AG08395 (cell line): ENCODE data around the gene CEP57L1.
"Not testable (repeated sequence)": the region's sequence is repeated elsewhere in the genome, so short reads cannot be mapped to it uniquely, and the experiment has no call there.

Experiments used
- DNase-seq: peaks from one replicate; pipeline ENCODE4 v3.0.0; 2012; ENCODE audit warnings: mixed read lengths, low spot score

Gene CEP57L1

DNA sequence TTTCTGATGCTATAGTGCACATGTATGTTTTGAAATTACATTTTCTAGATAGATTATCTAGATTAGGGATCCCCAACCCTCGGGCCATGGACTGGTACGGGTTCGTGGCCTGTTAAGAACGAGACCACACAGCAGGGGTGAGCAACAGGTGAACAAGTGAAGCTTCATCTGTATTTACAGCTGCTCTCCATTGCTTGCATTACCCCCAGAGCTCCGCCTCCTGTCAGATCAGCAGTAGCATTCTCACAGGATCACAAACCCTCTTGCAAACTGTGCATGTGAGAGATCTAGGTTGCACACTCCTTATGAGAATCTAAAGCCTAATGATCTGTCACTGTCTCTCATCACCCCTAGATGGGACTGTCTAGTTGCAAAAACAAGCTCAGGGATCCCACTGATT lies 10.4 kb downstream of the CEP57L1 start:
- no peak for DNase-seq

DNA sequence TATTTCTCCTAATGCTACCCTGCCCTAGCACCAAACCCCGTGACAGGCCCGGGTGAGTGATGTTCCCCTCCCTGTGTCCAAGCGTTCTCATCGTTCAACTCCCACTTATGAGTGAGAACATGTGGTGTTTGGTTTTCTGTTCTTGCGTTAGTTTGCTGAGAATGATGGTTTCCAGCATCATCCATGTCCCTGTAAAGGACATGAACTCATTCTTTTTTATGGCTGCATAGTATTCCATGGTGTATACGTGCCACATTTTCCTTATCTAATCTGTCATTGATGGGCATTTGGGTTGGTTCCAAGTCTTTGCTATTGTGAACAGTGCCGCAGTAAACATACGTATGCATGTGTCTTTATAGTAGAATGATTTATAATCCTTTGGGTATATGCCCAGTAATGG lies 14.4 kb downstream of the CEP57L1 start:
- DNase-seq, result not testable (repeated sequence)

DNA sequence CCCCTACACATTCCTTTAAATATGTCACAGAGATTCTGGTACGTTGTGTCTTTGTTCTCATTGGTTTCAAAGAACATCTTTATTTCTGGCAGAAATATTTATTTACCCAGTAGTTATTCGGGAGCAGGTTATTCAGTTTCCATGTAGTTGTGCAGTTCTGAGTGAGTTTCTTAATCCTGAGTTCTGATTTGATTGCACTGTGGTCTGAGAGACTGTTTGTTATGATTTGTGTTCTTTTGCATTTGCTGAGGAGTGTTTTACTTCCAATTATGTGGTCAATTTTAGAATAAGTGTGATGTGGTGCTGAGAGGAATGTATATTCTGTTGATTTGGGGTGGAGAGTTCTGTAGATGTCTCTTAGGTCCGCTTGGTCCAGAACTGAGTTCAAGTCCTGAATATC lies 17.4 kb downstream of the CEP57L1 start:
- not testable (repeated sequence) for DNase-seq

DNA sequence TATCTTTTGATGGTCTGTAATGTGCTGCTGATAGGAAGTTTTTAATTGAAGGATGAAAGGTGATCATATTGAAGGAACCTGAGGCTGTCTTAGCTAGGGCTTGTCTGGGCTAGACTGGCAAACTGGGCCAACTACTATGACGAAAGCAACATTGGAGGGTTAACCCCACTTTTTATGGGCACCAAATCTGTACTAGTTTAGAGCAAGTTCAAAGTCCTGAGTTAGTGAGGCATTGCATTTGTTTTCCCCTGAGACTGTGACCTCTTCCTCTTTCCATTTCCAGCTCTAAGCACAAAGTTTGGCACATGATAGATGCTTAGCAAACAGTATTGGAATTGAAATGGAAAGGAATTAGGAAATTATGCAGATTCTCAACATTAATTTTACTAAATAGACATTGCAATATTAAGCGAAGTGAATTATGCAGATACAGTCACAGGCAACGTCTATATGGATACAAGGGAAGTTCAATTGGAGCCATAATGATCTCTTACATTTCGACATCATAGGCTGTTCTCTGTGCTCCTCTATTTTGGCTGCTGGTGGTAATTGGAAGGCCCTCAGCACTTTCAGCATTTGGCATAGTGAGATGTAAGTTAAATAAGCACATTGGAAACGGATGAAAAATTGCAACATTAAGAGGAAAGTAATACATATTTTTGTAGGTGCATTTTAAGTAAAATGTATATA lies 22.2 kb downstream of the CEP57L1 start:
- DNase-seq, result no peak

DNA sequence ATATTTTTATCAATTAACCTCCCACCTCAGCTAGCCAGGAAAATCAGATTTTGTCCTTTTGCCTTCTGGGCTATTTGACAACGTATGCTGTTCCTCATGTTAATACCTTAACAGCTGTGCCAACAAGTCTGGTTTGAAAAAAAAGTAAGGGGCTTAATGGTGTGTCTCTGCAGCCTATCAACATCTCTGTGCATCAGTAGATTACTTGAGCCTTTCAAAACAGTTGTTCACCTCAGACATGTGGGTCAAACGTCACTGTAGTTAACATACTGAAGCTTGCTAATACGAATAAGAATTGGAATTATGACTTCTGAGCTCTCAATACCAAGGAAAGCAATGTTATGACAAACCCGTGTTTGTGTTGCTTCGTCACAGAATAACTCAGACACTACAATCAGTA lies 23.0 kb downstream of the CEP57L1 start:
- DNase-seq, result no peak

DNA sequence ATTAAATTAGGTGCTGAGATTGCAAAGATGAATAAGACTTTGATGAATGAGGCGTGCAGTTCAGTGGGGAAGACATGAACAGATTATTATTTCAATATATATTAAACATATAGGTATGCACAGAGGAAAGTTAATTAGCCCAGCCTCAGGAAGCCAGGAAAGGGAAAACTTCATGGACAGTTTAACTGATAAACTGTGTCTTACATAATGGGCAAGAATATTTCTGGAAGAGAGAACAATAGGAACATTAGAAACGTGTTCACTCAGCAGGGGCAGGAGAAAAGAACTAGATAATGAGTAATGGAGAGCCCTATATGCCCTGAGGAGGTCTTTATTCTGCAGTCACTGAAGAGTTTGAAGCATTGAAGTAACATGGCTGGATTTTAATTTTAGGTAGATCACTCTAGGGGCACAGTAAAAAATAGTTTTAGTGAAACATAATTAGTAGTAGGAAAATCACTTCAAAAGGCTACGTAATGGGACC lies 23.6 kb downstream of the CEP57L1 start:
- no peak for DNase-seq

DNA sequence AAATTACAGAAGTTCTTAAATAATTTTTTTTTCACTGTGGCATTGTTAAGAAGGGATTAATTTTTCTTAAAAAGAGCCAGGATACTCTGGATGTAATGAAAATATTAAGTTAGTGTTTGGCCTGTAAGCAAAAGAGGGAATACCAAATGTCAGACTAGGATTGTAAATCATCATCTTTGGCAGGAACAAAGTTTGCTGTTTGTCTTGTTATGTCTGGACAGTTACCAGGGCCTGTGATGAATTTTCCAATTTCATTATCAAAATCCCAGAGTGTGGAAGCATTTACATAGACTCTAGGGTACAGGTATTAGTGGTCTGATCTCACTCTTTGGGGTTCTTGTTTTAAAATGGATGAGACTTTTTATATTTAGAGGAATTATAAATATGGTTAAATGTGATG lies 26.1 kb downstream of the CEP57L1 start:
- DNase-seq, result no peak

DNA sequence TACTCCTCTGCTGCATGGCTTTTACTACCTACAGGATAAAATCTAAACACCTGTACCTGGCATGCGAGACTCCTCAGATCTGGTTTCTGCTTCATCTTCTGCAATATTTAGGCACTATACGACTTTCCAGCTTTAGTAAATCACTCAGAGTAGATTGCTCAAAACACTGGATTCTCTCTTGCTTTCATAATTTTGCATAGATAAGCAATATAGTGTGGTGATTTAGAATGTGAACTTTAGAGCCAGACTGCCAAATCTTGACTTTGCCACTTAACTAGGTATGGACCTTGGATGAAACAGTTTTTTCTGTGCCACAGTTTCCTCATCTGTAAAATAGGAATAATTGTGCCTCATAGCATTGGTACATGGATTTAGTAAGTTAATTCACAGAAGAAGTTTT lies 28.9 kb downstream of the CEP57L1 start:
- no peak for DNase-seq

DNA sequence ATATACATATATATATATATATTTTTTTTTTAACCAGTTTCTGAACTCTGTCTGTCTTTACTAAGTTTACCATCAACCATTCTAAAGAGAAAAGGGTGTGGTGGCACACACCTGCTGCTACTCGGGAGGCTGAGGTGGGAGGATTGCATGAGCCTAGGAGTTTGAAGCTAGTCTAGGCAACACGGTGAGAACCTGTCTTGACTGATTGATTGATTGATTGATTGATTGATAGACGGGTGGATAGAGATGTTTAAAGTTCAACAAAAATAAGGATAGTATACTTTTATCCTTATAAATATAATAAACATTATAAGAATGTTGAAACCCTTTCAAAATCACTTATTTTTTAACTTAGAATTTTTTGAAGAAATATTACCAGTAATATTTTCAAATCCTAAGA lies 30.2 kb downstream of the CEP57L1 start:
- DNase-seq, result no peak

DNA sequence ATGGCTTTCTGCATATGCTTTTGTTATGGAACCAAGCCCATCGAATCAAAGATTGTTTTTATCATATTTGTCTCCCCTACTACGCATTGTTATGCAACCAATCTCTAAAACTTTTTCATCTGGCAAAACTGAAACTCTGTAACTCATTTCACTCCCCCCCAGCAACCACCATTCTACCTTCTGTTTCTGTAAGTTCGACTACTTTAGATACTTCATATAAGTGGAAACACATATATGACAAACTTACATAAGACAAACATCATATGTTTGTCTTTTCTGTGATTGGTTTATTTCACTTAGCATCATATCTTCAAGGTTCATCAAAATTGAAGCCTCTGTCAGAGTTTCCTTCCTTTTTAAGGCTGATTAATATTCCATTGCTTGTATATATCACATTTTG lies 34.8 kb downstream of the CEP57L1 start:
- no peak for DNase-seq

DNA sequence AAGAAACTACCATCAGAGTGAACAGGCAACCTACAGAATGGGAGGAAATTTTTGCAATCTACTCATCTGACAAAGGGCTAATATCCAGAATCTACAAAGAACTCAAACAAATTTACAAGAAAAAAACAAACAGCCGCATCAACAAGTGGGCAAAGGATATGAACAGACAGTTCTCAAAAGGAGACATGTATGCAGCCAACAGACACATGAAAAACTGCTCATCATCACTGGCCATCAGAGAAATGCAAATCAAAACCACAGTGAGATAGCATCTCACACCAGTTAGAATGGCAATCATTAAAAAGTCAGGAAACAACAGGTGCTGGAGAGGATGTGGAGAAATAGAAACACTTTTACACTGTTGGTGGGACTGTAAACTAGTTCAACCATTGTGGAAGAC lies 40.3 kb downstream of the CEP57L1 start:
- not testable (repeated sequence) for DNase-seq

DNA sequence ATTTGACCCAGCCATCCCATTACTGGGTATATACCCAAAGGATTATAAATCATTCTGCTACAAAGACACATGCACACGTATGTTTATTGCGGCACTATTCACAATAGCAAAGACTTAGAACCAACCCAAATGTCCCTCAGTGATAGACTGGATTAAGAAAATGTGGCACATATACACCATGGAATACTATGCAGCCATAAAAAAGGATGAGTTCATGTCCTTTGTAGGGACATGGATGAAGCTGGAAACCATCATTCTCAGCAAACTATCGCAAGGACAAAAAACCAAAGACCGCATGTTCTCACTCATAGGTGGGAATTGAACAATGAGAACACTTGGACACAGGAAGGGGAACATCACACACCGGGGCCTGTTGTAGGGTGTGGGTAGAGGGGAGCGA lies 40.7 kb downstream of the CEP57L1 start:
- DNase-seq, result not testable (repeated sequence)

DNA sequence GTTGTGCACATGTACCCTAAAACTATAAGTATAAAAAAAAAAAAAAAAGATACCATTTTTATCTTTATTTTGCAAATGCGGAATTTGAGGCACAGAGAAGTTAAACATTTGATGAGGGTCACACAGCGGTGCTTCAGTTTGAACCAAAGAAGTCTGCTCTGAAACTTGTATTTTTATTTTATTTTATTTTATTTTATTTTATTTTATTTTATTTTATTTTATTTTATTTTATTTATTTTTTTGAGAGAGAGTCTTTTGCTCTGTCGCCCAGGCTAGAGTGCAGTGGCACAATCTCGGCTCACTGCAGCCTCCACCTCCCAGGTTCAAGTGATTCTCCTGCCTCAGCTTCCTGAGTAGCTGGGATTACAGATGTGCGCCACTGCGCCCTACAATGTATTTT lies 41.2 kb downstream of the CEP57L1 start:
- DNase-seq, result not testable (repeated sequence)

DNA sequence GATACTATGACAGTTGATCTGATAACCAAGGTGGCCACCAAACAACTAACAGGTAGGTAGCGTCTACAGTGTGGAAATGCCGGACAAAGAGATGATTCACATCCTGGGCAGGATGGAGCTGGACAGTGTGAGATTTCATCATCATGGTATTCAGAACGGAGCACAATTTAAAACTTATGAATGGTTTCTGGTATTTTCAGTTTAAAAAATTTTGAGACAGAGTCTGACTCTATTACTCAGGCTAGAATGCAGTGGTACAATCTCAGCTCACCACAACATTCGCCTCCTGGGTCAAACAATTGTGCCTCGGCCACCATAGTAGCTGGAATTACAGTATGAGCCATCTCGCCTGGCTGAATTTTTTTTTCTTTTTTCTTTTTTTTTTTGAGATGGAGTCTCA lies 43.8 kb downstream of the CEP57L1 start:
- no peak for DNase-seq

DNA sequence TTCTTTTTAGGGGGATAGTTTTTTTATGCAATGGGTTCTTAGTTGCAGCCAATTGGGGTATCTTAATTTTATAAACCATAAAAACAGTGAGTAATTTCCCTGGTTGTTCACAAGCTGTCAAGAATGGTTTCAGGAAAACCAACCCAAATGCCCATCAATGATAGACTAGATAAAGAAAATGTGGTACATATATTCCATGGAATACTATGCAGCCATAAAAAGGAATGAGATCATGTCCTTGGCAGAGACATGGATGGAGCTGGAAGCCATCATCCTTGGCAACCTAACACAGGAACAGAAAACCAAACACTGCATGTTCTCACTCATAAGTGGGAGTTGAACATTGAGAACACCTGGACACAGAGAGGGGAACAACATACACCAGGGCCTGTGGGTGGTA lies 46.8 kb downstream of the CEP57L1 start:
- DNase-seq, result not testable (repeated sequence)

DNA sequence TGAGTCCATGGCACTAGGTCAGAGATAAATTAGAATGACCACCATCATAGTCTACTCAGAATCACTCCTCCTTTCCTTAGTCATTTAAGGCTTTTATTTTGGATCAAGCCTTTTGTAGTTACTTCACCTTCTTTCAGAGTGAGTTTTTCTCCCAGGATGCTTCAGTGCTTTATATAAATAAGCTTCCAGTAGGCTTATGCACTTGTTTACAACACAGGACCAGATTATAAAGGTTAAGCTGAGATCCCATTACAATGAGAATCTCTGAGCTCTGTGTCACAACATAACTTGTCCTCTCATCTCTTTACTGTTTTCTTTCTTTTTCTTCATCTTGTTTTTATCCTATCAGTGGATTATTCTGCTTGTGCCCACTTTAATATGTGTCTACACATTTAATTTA lies 47.9 kb downstream of the CEP57L1 start:
- no peak for DNase-seq

DNA sequence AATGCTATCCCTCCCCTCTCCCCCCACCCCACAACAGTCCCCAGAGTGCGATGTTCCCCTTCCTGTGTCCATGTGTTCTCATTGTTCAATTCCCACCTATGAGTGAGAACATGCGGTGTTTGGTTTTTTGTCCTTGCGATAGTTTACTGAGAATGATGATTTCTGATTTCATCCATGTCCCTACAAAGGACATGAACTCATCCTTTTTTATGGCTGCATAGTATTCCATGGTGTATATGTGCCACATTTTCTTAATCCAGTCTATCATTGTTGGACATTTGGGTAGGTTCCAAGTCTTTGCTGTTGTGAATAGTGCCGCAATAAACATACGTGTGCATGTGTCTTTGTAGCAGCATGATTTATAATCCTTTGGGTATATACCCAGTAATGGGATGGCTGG lies 52.9 kb downstream of the CEP57L1 start:
- DNase-seq, result not testable (repeated sequence)

DNA sequence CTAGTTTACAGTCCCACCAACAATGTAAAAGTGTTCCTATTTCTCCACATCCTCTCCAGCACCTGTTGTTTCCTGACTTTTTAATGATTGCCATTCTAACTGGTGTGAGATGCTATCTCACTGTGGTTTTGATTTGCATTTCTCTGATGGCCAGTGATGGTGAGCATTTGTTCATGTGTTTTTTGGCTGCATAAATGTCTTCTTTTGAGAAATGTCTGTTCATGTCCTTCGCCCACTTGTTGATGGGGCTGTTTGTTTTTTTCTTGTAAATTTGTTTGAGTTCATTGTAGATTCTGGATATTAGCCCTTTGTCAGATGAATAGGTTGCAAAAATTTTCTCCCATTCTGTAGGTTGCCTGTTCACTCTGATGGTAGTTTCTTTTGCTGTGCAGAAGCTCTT lies 53.4 kb downstream of the CEP57L1 start:
- DNase-seq, result not testable (repeated sequence)

DNA sequence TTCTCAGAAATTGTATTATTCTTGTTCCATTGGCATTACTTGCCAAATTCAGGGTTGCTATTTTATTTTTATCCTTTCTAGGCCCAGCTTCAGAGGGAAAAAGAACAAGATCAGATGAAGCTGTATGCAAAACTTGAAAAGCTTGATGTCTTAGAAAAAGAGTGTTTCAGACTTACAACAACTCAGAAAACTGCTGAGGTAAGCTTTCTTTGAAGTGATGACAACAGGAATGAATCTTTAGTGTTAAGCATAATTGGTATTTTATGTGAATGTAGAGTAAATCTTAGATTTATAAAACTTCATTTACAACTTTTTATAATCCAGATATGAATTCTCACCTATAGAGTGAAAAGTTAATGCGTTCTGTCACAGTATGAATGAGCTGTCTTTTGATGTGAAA lies 58.4 kb downstream of the CEP57L1 start:
- DNase-seq, result no peak

DNA sequence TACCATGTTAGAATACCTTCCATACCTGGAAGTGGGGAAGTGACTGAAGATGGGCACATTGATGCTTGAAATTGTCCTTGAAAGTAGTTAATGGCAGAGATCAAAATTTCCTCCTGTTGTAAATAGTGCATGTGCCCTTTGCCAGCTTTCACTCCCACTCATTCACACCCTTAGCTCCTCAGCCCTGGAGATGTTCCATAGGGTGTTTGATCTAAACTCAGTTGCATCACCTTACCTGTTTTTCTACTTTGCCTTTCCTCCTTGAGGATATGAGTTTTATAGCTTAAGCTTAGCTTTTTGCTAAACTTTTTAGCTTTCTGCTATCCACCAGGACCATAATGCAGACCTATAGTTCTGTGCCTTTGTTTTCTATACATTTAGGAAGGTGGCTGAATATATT lies 69.0 kb downstream of the CEP57L1 start:
- DNase-seq, result no peak

DNA sequence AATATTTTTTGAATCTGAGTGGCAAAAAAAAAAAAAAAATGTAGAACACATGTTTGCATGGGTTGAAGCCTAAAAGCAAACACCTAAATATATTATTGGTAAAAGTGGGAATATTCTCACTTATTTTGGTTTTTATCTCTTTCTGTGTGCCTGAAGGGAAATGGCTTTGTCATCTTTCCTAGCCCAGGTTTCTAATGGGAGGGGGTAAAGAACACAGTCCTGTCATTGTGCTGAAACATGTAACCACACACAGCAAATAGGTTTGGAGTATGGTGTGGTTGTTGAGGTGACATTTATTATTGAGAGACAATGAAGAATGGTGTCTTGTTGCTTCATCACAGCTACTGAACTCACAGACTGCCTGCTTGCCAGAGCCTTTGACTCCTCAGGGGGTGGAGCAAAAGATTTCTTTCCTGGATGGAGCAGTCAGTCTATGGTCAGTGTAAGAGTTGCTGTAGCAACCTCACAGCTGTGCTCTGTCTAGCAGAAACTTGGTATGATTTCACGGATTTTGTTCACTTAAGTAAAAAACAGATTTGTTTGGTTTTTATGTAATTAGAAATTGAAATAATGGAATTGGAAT lies 70.2 kb downstream of the CEP57L1 start:
- DNase-seq, result peak; percentile 83

DNA sequence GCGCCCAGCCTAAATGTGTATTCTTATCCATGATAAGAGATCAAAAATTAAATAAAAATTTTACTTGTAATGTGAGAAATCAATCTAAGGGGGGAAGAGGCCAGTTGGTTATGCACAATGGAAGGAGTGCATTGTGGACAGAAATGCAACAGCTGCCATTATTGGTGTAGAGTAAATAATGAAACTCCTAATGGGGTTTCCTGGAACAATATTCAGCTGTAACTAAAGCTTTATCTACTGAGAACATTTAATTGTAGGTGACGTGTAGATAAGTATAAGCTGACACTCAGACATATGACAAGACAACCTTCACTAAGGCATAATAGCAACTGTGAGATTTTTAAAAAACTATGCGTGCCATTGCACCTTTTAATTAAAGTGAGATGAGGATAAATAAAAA lies 71.4 kb downstream of the CEP57L1 start:
- DNase-seq, result no peak

DNA sequence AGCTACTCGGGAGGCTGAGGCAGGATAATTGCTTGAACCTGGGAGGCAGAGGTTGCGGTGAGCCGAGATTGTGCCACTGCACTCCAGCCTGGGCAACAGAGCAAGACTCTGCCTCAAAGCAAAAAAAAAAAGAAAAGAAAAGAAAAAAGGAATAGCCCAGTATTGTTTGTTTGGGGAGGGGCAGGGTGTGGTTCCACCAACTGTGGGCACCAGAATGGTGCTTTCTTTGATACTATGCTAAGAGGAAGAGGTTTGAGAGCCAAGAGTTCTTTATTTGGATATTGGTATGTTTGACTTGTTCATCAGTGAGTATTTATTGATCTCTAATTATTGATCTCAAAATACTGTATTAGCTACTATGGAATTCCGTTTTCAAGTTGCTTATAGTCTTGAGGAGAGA lies 72.3 kb downstream of the CEP57L1 start:
- DNase-seq, result no peak

DNA sequence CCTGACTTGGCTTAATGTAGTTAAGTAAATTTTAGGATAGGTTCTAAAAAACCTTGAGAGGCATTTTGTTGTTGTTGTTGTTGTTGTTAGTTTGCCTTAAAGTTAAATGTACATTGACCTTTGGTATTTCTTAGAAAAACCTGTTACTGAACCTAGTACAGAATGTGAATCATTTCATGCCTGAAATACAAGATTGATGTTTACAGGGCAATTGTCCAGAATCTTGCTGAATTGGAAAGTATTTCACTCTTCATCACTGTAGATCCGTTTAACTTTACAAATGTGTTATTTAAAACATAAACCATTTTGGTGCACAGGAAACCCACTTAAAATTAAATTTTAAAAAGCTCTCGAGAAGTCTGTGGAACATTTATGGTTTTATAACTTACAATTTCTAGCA lies 75.0 kb downstream of the CEP57L1 start:
- DNase-seq, result no peak
